Mucosa of rectum (tissue), 2 donors: ENCODE measurements around the gene SMTN.

Experiments used
- H3K27ac ChIP-seq, 2 donors: one replicate each; pipeline ENCODE4 v1.7.0; 2013; ENCODE audit warnings: inconsistent platforms in 2 of 2, low read depth in 2 of 2, low read length in 2 of 2
- H3K27me3 ChIP-seq, 2 donors: one replicate each; pipeline ENCODE4 v1.7.0; 2013; ENCODE audit warnings: low read length in 2 of 2; ENCODE audit not compliant: control insufficient read depth in 2 of 2, insufficient read depth in 2 of 2
- H3K36me3 ChIP-seq, 2 donors: one replicate each; pipeline ENCODE4 v1.7.0; 2013; ENCODE audit warnings: low read length in 2 of 2; ENCODE audit not compliant: control insufficient read depth in 2 of 2, insufficient read depth in 2 of 2
- H3K4me1 ChIP-seq, 2 donors: one replicate each; pipeline ENCODE4 v1.7.0; 2013; ENCODE audit warnings: low read length in 2 of 2, mild to moderate bottlenecking in 1 of 2; ENCODE audit not compliant: control insufficient read depth in 2 of 2, insufficient read depth in 2 of 2
- H3K4me3 ChIP-seq, 2 donors: one replicate each; pipeline ENCODE4 v1.7.0; 2013; ENCODE audit warnings: low read length in 2 of 2
- H3K9ac ChIP-seq, 2 donors: one replicate each; pipeline ENCODE4 v1.7.0; 2013; ENCODE audit warnings: low read length in 2 of 2, low read depth in 1 of 2, mild to moderate bottlenecking in 1 of 2
- H3K9me3 ChIP-seq, 2 donors: one replicate each; pipeline ENCODE4 v1.7.0; 2013; ENCODE audit warnings: low read length in 2 of 2; ENCODE audit not compliant: control insufficient read depth in 2 of 2
- donor health status: healthy.
- donor health status: Normal muscosa, but diverticular disease.

SMTN gene

GRCh38 chr22:31126128-31126868 is 45.2 kb downstream of the SMTN start:
- H3K27me3 ChIP-seq = no peaks in the 10 kb centered on the region
- peaks cover 0 to 7% of the 10 kb centered on the region in 2 donors for H3K36me3 ChIP-seq
- H3K9ac ChIP-seq = no peak overlapping the region
- H3K4me3 ChIP-seq = no peak overlapping the region
- H3K4me1 ChIP-seq = peaks cover 12 to 24% of the 10 kb centered on the region in 2 donors
- no peak overlapping the region for H3K27ac ChIP-seq
- H3K9me3 ChIP-seq = no peaks in the 10 kb centered on the region

DNA sequence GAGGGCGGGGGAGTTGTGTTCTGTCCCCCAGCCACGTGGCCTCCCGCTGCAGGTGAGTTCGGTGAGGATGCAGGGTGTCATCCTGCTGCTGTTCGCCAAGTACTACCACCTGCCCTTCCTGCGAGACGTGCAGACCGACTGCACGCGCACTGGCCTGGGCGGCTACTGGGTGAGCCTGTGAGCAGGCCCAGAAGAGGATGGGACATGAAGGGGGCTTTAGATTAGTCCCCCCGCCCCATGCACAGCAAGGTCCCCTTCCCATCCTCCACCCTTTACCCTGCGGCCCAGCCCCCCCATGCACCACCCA is 45.7 kb downstream of the SMTN start:
- Histone ChIP-seq H3K4me1 (peaks cover 10 to 20% of the 10 kb centered on the region in 2 donors), H3K36me3 (peaks cover 0 to 7% of the 10 kb centered on the region in 2 donors), H3K27ac (no peak overlapping the region), H3K9ac (no peak overlapping the region), H3K9me3 (no peaks in the 10 kb centered on the region), H3K27me3 (no peaks in the 10 kb centered on the region), H3K4me3 (no peak overlapping the region)

GRCh38 chr22:31127181-31127772 is 46.2 kb downstream of the SMTN start:
- no peaks in the 10 kb centered on the region for H3K27me3 ChIP-seq
- no peak overlapping the region for H3K9ac ChIP-seq
- no peak overlapping the region for H3K4me3 ChIP-seq
- no peaks in the 10 kb centered on the region for H3K9me3 ChIP-seq
- H3K4me1 ChIP-seq = peaks cover 5 to 16% of the 10 kb centered on the region in 2 donors
- H3K36me3 ChIP-seq = peaks cover 0 to 7% of the 10 kb centered on the region in 2 donors
- no peak overlapping the region for H3K27ac ChIP-seq

- H3K9ac ChIP-seq = no peak overlapping the region
- H3K9me3 ChIP-seq = no peaks in the 10 kb centered on the region
- H3K4me3 ChIP-seq = no peak overlapping the region
- peaks cover 0 to 8% of the 10 kb centered on the region in 2 donors for H3K4me1 ChIP-seq
- H3K36me3 ChIP-seq = peaks cover 0 to 9% of the 10 kb centered on the region in 2 donors
- no peak overlapping the region for H3K27ac ChIP-seq
- no peaks in the 10 kb centered on the region for H3K27me3 ChIP-seq
Observed at GRCh38 chr22:31128156-31128555, 47.0 kb downstream of the SMTN start.

GRCh38 chr22:31130873-31131272 is 49.8 kb downstream of the SMTN start:
- Histone ChIP-seq H3K4me3 (no peak overlapping the region), H3K27me3 (no peaks in the 10 kb centered on the region), H3K27ac (no peak overlapping the region), H3K9ac (no peak overlapping the region), H3K9me3 (no peaks in the 10 kb centered on the region), H3K4me1 (peaks cover 0 to 2% of the 10 kb centered on the region in 2 donors), H3K36me3 (peaks cover 4 to 9% of the 10 kb centered on the region in 2 donors)

- H3K36me3 ChIP-seq = peaks cover 2 to 4% of the 10 kb centered on the region in 2 donors
- no peaks in the 10 kb centered on the region for H3K27me3 ChIP-seq
- no peaks in the 10 kb centered on the region for H3K9me3 ChIP-seq
- no peak overlapping the region for H3K4me3 ChIP-seq
- no peak overlapping the region for H3K9ac ChIP-seq
- H3K27ac ChIP-seq = no peak overlapping the region
- H3K4me1 ChIP-seq = no peaks in the 10 kb centered on the region
Observed at GRCh38 chr22:31133911-31134310, 52.8 kb downstream of the SMTN start.

DNA sequence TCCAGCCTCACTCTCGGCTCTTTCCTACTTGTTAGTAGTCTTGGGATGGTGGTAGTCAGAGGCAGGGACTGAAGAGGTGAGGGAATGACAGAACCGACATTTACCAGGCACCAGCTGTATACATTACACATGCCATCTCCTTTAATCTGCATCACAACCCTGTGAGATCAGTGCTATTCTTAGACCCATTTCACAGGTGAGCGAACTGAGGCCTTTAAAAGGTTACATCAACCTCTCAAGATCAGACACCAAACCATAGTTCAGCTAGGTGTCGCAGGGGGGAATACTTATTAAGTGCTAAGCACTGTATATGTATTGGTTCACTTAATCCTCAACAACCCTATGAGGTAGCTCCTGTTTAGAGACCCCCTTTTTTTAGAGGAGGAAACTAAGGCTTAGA is 53.6 kb downstream of the SMTN start:
- H3K9me3 ChIP-seq = no peaks in the 10 kb centered on the region
- peaks cover 2 to 4% of the 10 kb centered on the region in 2 donors for H3K36me3 ChIP-seq
- H3K27ac ChIP-seq = no peak overlapping the region
- no peaks in the 10 kb centered on the region for H3K27me3 ChIP-seq
- no peak overlapping the region for H3K9ac ChIP-seq
- no peaks in the 10 kb centered on the region for H3K4me1 ChIP-seq
- no peak overlapping the region for H3K4me3 ChIP-seq

GRCh38 chr22:31135706-31136105 is 54.6 kb downstream of the SMTN start:
- H3K36me3 ChIP-seq = peaks cover 2 to 4% of the 10 kb centered on the region in 2 donors
- H3K9me3 ChIP-seq = no peaks in the 10 kb centered on the region
- no peaks in the 10 kb centered on the region for H3K4me1 ChIP-seq
- H3K27ac ChIP-seq = no peak overlapping the region
- H3K9ac ChIP-seq = no peak overlapping the region
- no peaks in the 10 kb centered on the region for H3K27me3 ChIP-seq
- no peak overlapping the region for H3K4me3 ChIP-seq

DNA sequence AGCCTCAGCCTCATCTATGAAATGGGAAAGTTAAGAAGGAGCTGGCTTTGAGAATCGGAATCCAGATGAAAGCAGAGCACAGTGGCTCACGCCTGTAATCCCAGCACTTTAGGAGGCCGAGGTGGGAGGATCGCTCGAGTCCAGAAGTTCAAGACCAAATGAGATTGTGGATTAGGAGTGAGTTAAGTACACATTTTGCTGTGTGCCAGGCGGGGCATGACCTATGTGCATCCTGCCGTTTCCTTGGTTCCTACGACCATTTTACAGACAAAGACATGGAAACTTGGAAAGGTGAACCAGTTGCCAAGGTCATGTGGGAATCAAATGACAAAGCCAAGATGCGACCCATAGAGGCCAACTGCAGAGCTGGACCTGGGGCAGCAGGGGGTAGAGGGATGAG is 55.0 kb downstream of the SMTN start:
- Histone ChIP-seq H3K4me3 (no peak overlapping the region), H3K36me3 (peaks cover 2 to 4% of the 10 kb centered on the region in 2 donors), H3K27me3 (no peaks in the 10 kb centered on the region), H3K9ac (no peak overlapping the region), H3K27ac (no peak overlapping the region), H3K9me3 (no peaks in the 10 kb centered on the region), H3K4me1 (no peaks in the 10 kb centered on the region)

DNA sequence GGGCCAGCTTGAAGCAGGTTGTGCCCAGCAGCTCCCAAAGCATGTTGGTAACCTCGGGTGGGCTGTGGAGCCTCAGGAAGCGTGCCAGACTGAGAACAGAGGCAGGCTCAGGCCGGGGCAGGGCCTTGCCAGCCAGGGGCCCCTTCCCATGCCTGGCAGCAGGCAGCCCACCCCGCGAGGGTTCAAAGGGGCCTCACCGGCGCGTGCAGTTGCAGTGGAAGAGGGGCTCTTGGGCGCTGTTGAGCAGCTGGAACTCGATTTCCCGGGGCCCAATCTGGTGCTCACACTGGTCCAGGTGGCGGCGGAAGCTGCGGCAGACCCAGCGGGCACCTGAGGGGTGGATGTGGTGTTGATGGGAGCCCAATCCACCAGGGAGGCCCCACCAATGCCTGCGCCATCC is 55.6 kb downstream of the SMTN start:
- no peak overlapping the region for H3K4me3 ChIP-seq
- no peak overlapping the region for H3K27ac ChIP-seq
- no peak overlapping the region for H3K9ac ChIP-seq
- H3K36me3 ChIP-seq = peaks cover 2 to 4% of the 10 kb centered on the region in 2 donors
- no peaks in the 10 kb centered on the region for H3K27me3 ChIP-seq
- H3K4me1 ChIP-seq = no peaks in the 10 kb centered on the region
- no peaks in the 10 kb centered on the region for H3K9me3 ChIP-seq
